Posterior vena cava (tissue), 2 donors: ENCODE measurements around the gene COX6A1. TPM values are rescaled to one million over a fixed set of nuclear protein-coding genes. Genes with fewer than 3 reads are reported as not detected.
"Not testable (repeated sequence)": the region's sequence is repeated elsewhere in the genome, so short reads cannot be mapped to it uniquely, and the experiment has no call there.

Experiments used
- DNase-seq: peaks from one replicate; pipeline ENCODE4 v3.0.0-alpha.2; 2020; ENCODE audit warnings: low spot score
- intact Hi-C, 2 donors: fragments of 100-400 bp; cut with DNase I; formaldehyde crosslinking; loops; one replicate each; pipeline versions ENCODE4 v1.14.1 to v1.14.2; 2022 to 2023
- total RNA-seq, 2 donors: library from RNA; stranded (reverse); fragmentation: NEBNext Ultra II Directional; extraction: Animal tissue kit (Norgen Biotek cat#: 25700); gene quantifications; one replicate each; pipeline ENCODE4 v1.2.1, GENCODE V29; 2021
- donor health status: DM: yes; HTN: yes; CAD: no.
- donor health status: DM: yes; HTN: yes; CAD: no.

The COX6A1 gene
- total RNA-seq, 2 donors from 2014 or later = 244 to 261 TPM

GRCh38 chr12:120421701-120422100 is 16.2 kb upstream of the COX6A1 start:
- intact Hi-C loops = no loop called here
- no peak for DNase-seq

DNA sequence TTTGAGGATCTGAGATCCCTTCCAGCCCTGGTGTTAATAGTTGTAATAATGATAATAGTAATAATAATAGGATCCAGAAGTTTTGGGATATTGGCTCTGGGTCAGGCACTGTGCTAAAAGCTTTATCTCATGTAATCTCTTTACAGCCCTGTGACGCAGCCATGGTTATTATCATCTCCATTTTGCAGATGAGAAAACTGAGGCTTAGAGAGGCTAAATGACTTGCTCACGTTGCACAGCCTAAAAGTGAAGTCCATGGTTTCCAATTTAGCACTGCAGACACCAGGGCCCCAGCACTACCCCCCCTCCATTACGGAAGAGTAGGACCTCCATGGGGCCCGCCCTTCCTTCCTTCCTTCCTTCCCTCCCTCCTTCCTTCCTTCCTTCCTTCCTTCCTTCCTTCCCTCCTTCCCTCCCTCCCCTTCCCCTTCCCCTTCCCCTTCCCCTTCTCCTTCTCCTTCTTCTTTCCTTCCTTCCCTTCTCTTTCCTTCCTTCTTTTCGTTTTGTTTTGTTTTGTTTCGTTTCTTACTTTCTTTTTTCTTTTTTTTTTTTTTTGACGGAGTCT is 14.9 kb upstream of the COX6A1 start:
- no peak for DNase-seq
- intact Hi-C loops = no loop called here

DNA sequence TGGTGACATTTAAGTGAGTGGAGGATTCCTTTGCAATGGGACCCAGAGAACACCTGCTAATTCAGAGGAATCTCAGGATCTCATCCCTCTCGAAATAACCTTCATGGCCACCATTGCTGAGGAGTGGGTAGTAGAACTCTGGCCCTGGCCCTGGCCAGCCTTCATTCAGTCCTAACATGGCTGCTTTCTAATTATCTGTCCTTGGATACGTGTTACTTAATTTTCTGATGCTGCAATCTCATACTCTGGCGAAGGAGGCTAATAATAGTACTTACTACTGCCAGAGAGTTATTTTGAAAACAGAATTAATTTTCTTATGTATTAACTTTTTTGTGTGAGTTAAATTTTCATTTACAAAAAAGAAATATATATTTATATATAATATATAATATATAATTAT is 12.1 kb upstream of the COX6A1 start:
- no peak for DNase-seq
- intact Hi-C loops = loop anchor here in 1 of 2 donors (5.0 kb wide), 1 partner anchor 68 kb away; no protein-coding TSS in a partner anchor

DNA sequence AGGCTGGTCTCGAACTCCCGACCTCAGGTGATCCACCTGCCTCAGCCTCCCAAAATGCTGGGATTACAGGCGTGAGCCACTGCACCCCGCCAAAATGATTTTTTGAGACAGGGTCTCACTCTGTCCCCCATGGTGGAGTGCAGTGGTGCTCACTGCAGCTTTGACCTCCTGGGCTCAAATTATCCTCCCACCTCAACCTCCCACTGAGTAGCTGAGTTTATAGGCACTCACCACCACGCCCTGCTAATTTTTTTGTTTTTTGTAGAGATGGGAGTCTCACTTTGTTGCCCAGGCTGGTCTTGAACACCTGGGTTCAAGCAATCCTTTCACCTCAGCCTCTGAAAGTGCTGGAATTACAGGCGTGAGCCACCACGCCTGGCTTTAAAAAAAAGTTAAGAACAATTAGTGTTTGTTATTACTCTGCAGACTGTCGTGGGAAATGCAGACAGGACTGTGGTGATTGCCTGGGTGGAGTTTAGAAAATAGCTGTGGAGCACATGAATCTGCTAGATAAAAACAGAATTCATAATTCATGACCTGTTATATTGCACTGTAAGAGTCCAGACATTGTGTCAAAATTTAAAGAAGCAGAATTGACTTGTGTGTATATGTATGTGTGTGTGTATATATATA is 9.2 kb upstream of the COX6A1 start:
- intact Hi-C loops = loop anchor here in 1 of 2 donors (5.0 kb wide), 1 partner anchor 71 kb away; no protein-coding TSS in a partner anchor
- DNase-seq = no peak

DNA sequence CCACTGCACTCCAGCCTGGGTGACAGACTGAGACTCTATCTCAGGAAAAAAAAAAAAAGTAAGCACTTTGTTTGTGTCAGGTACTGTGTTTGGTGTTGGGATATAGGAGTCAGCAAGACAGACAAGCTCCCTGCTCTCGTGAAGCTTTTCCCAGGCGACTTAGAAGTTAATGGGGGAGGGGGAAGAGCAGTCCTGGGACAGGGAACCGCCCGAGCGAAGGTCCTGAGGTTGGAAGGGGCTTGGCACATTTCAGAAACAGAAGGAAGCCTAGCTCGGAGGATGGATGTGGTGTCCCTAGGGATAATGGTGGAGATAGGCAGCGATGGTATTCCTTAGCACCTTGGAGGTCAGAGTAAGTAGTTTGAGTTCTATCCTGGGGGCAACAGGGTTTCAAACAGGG is 8.5 kb upstream of the COX6A1 start:
- no peak for DNase-seq
- intact Hi-C loops = loop anchor here in 1 of 2 donors (5.0 kb wide), 1 partner anchor 72 kb away; no protein-coding TSS in a partner anchor

DNA sequence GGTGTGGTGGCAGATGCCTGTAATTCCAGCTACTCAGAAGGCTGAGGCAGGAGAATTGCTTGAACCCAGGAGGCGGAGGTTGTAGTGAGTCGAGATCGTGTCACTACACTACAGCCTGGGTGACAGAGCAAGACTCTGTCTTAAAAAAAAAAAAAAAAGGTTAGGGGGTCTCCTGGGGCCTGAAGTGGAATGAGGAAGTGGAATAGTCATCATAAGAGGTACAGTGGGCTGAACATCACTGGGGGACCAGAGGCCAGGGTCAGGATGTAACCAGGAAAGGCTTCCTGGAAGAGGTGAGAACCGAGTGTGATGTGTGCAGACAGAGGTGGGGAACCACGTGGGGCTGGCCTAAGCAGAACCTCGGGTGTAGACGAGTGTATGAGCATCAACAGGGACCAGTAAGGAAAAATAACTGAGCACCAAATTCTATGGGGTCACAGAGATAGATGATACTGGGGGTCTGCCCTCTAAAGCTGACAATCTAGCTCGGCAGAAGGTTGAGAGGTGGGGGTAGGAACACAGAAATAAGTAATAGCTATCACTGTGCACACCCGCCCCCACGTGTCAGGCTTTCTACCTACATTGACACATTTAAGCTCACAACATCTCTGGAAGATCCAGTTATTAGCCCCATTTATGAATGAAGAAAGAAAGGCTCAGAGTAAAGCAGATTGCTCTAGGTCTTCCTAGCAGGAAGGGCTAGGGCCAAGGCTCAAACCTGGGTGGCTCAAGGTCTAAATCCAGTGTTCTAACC is 5.0 kb upstream of the COX6A1 start:
- intact Hi-C loops = no loop called here
- DNase-seq = no peak

- intact Hi-C loops = no loop called here
- no peak for DNase-seq
Measured at GRCh38 chr12:120438495-120439198, 734 bp downstream of the COX6A1 start.

- intact Hi-C loops = no loop called here
- no peak for DNase-seq
Measured at GRCh38 chr12:120439646-120440247, 1.8 kb downstream of the COX6A1 start.

GRCh38 chr12:120444676-120445075 is 6.8 kb downstream of the COX6A1 start:
- intact Hi-C loops = no loop called here
- DNase-seq = no peak

- DNase-seq = peak; percentile 96
- intact Hi-C loops = no loop called here
Measured at GRCh38 chr12:120445911-120446843, 8.3 kb downstream of the COX6A1 start, which contains the start of the genes GATC and TRIAP1. TSS of gene GATC (plus strand) at chr12:120446444. CDS start at chr12:120446481, 37 bp downstream. TSS of gene TRIAP1 (minus strand) at chr12:120446384. CDS start at chr12:120446372, 12 bp downstream.

GRCh38 chr12:120446844-120447178 is 8.9 kb downstream of the COX6A1 start:
- DNase-seq, intact Hi-C loops: not testable (repeated sequence)

DNA sequence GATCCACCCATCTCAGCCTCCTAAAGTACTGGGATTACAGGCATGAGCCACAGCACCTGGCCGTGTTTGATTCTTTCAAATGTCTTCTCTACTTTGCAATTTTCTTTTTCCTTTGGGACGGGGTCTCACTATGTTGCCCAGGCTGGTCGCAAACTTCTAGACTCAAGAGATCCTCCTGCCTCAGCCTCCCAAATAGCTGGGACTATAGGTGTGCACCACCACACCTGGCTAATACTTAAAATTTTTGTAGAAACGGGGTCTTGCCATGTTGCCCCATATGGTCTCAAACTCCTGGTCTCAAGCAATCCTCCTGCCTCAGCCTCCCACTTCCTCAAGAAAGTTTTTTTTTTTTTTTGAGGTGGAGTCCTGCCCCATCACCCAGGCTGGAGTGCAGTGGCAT is 10.1 kb downstream of the COX6A1 start:
- intact Hi-C loops = no loop called here

DNA sequence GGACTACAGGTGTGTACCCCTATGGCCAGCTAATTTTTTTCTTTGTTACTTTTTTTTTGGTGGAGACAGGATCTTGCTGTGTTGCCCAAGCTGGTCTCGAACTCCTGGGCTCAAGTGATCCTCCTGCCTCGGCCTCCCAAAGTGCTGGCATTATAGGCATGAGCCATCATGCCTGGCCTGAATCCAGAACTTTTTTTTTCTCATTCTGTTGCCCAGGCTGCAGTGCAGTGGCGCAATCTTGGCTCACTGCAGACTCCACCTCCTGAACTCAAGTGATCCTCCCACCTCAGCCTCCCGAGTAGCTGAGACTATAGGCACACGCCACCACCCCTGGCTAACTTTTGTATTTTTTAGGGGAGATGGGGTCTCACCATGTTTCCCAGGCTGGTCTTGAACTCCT is 14.6 kb downstream of the COX6A1 start:
- intact Hi-C loops, DNase-seq: not testable (repeated sequence)

More for the DNA sequence above, 10.1 kb downstream of the COX6A1 start:
- DNase-seq = no peak

- intact Hi-C loops = no loop called here
- DNase-seq = no peak
Measured at GRCh38 chr12:120453060-120453750, 15.3 kb downstream of the COX6A1 start.

GRCh38 chr12:120453977-120454376 is 16.1 kb downstream of the COX6A1 start:
- no peak for DNase-seq
- intact Hi-C loops = no loop called here

GRCh38 chr12:120455302-120455701 is 17.4 kb downstream of the COX6A1 start:
- DNase-seq = no peak
- intact Hi-C loops = no loop called here

- no peak for DNase-seq
- intact Hi-C loops = no loop called here
Measured at GRCh38 chr12:120457133-120457532, 19.2 kb downstream of the COX6A1 start.

DNA sequence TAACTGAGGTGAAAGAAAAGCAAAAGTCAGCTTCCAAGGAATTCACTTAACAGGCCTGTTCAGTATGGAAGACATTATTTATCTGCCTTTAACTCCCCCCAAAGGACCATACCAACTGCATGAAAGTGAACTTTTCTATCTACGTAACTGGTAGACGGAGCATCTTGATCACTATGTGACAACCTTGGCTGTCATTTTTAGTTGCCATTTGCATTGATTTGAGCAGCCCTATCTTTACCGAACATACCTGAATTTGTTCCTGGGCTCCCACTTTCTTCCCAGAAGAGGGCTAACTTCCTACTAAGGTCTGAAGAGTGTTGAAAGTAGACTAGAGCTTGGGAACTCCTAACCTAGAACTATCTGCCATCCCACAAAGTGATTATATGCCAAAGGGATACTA is 22.2 kb downstream of the COX6A1 start:
- intact Hi-C loops = no loop called here
- no peak for DNase-seq
